ENCODE results near the gene CACNA1C. TPM values are rescaled to one million over a fixed set of nuclear protein-coding genes. Genes with fewer than 3 reads are reported as not detected.
"Not testable (repeated sequence)": the region's sequence is repeated elsewhere in the genome, so short reads cannot be mapped to it uniquely, and the experiment has no call there.

CACNA1C gene
- polyA plus RNA-seq, 1 of the 3 experiments (the other 2 are of a cell fraction), result 1.5 TPM

GRCh38 chr12:2683283-2684025, 630.7 kb downstream of the CACNA1C start (continued):
- no peak for TF ChIP-seq EP300 (IDR thresholded peaks at IDR 0.05; ENCODE audit: borderline replicate concordance in 1 of 2, low read depth in 1 of 2, low read length in 1 of 2)

GRCh38 chr12:2684026-2684325, 631.2 kb downstream of the CACNA1C start:
- H3K4me3 ChIP-seq (ENCODE audit: low read depth in 2 of 2, low read length in 1 of 2); H3K4me1 ChIP-seq (ENCODE audit: control insufficient read depth in 1 of 2, insufficient read depth in 2 of 2, low read depth in 1 of 2, low read length in 1 of 2); H3K36me3 ChIP-seq (replicated peaks in 1 of 2; ENCODE audit: control insufficient read depth in 1 of 2, insufficient read depth in 2 of 2, low read length in 1 of 2); DNase-seq; H2AFZ ChIP-seq (ENCODE audit: low read depth); H3K27ac ChIP-seq (ENCODE audit: low read depth in 2 of 2, low read length in 1 of 2); H3K9me3 ChIP-seq; H4K20me1 ChIP-seq (ENCODE audit: insufficient read depth); H3K79me2 ChIP-seq (ENCODE audit: insufficient read depth); H3K4me2 ChIP-seq; H3F3A ChIP-seq (replicated peaks; ENCODE audit: insufficient read depth); POLR2A ChIA-PET; H3K27me3 ChIP-seq (ENCODE audit: insufficient read depth); H3K9me2 ChIP-seq; H3K9ac ChIP-seq: not testable (repeated sequence)
- CTCF ChIA-PET, result interaction anchor here (0.9 to 1.8 kb wide), 4 partner anchors 98 to 893 kb away, joined by 3 to 9 read pairs (median 3); no protein-coding TSS in a partner anchor
- 77% methylated on average over 6 of the region's 6 CpGs for WGBS (ENCODE audit: low lambda C conversion rate)

GRCh38 chr12:2685620-2686279, 633.0 kb downstream of the CACNA1C start:
- H3F3A ChIP-seq (replicated peaks; ENCODE audit: insufficient read depth); H3K9me2 ChIP-seq; H3K9ac ChIP-seq; H3K4me1 ChIP-seq (ENCODE audit: control insufficient read depth in 1 of 2, insufficient read depth in 2 of 2, low read depth in 1 of 2, low read length in 1 of 2); H2AFZ ChIP-seq (ENCODE audit: low read depth); H3K9me3 ChIP-seq; DNase-seq; H3K36me3 ChIP-seq (replicated peaks in 1 of 2; ENCODE audit: control insufficient read depth in 1 of 2, insufficient read depth in 2 of 2, low read length in 1 of 2); H3K27ac ChIP-seq (ENCODE audit: low read depth in 2 of 2, low read length in 1 of 2); H4K20me1 ChIP-seq (ENCODE audit: insufficient read depth); CTCF ChIA-PET; H3K27me3 ChIP-seq (ENCODE audit: insufficient read depth); H3K4me3 ChIP-seq (ENCODE audit: low read depth in 2 of 2, low read length in 1 of 2); H3K79me2 ChIP-seq (ENCODE audit: insufficient read depth); H3K4me2 ChIP-seq: not testable (repeated sequence)
- POLR2A ChIA-PET, result interaction anchor here (0.6 kb wide), 1 partner anchor 27 kb away, joined by 3 read pairs; no protein-coding TSS in a partner anchor
- 69% methylated on average over 14 of the region's 20 CpGs for WGBS (ENCODE audit: low lambda C conversion rate)

GRCh38 chr12:2686280-2686646, 633.5 kb downstream of the CACNA1C start:
- H4K20me1 ChIP-seq (ENCODE audit: insufficient read depth), result no peaks in the 10 kb centered on the region
- no peak overlapping the region for H3K27ac ChIP-seq (ENCODE audit: low read depth in 2 of 2, low read length in 1 of 2)
- no peaks in the 10 kb centered on the region for H3K9me2 ChIP-seq
- H3K79me2 ChIP-seq (ENCODE audit: insufficient read depth), result no peaks in the 10 kb centered on the region
- H3K27me3 ChIP-seq (ENCODE audit: insufficient read depth), result no peaks in the 10 kb centered on the region
- CTCF ChIA-PET, result no interaction called here
- no peak for DNase-seq
- no peak overlapping the region for H3K4me2 ChIP-seq
- 33% methylated on average over 2 of the region's 5 CpGs for WGBS (ENCODE audit: low lambda C conversion rate)
- no peaks in the 10 kb centered on the region for H3K9me3 ChIP-seq
- H3K9ac ChIP-seq, result no peak overlapping the region
- H3F3A ChIP-seq (replicated peaks; ENCODE audit: insufficient read depth), result no peaks in the 10 kb centered on the region
- H3K4me3 ChIP-seq (ENCODE audit: low read depth in 2 of 2, low read length in 1 of 2), result no peak overlapping the region
- H3K36me3 ChIP-seq (replicated peaks in 1 of 2; ENCODE audit: control insufficient read depth in 1 of 2, insufficient read depth in 2 of 2, low read length in 1 of 2), result no peaks in the 10 kb centered on the region
- TF ChIP-seq FOSL2 (IDR thresholded peaks at IDR 0.05; ENCODE audit: borderline replicate concordance, low read depth) (no peak), GABPA (IDR thresholded peaks at IDR 0.05; ENCODE audit: low read depth) (no peak), SMC3 (IDR thresholded peaks at IDR 0.05; ENCODE audit: low read depth, low read length) (no peak), TAF1 (IDR thresholded peaks at IDR 0.05; ENCODE audit: borderline replicate concordance, low read depth, low read length) (no peak), EZH2phosphoT487 (IDR thresholded peaks at IDR 0.05; ENCODE audit: borderline replicate concordance, low read depth) (no peak), RXRA (IDR thresholded peaks at IDR 0.05; ENCODE audit: borderline replicate concordance, low read depth) (no peak), JUND (IDR thresholded peaks at IDR 0.05) (no peak), SIN3A (IDR thresholded peaks at IDR 0.05; ENCODE audit: borderline replicate concordance, low read depth, low read length) (no peak), FOXJ3 (CRISPR knock-in tag; IDR thresholded peaks at IDR 0.05) (no peak), CHD2 (IDR thresholded peaks at IDR 0.05; ENCODE audit: low read length, partially characterized antibody) (no peak), NRF1 (IDR thresholded peaks at IDR 0.05; ENCODE audit: low read depth, low read length) (no peak), MAX (IDR thresholded peaks at IDR 0.05; ENCODE audit: low read depth) (no peak), RCOR1 (IDR thresholded peaks at IDR 0.05; ENCODE audit: low read length) (no peak), ZBTB33 (IDR thresholded peaks at IDR 0.05; ENCODE audit: borderline replicate concordance, low read depth) (no peak), PBX3 (IDR thresholded peaks at IDR 0.05) (no peak), GATA2 (CRISPR knock-in tag; IDR thresholded peaks at IDR 0.05) (no peak)
- H2AFZ ChIP-seq (ENCODE audit: low read depth), result no peak overlapping the region
- H3K4me1 ChIP-seq (ENCODE audit: control insufficient read depth in 1 of 2, insufficient read depth in 2 of 2, low read depth in 1 of 2, low read length in 1 of 2), result no peaks in the 10 kb centered on the region
- POLR2A ChIA-PET, result no interaction called here
